NCI-H1417 (cell line): Measurements from ENCODE around the gene YEATS4.

Experiments used
- DNase-seq, 3 experiments: peaks; one replicate each; lab custom pipeline; 2025; lab: John Stamatoyannopoulos, UW

The YEATS4 gene

DNA sequence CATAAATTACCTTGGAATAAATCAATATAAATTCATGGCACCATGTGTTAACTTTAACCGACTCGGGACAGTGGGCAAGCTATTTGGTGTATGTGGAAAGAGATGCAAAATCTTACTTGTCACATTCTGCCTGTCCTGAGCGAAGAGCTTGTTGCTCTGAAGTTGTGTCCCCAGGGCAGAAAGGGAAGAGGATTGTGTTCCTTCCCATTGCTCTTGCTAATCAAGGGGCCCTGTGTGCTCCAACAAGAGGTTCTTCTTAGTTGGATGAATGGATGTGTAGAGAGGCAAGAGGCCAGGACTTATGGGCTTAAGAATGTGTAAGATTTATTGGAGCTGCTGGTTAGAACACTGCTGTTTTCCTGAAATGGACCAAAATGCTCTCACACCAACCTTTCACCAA lies 74.1 kb downstream of the YEATS4 start:
- no peak for DNase-seq

GRCh38 chr12:69435644-69436043 lies 76.1 kb downstream of the YEATS4 start:
- DNase-seq = peak in 1 of 3 experiments; percentile 42

DNA sequence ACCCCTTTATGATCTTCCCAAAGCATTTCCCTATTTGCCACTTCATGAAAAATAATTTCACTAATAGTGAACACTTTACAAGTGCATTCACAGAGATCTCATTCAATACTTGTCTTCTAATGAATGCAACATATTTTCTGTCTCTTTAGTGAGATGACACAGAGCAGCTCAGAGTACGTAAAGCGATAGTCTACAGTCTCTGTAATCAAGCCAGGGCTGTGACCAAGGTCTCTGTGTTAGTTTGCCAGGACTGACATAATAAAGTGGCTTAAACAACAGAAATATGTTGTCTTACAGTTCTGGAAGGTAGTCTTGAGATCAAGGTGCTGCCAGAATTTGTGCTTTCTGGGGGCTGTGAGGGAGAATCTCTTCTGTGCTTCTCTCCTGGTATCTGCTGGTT lies 77.5 kb downstream of the YEATS4 start:
- no peak for DNase-seq

DNA sequence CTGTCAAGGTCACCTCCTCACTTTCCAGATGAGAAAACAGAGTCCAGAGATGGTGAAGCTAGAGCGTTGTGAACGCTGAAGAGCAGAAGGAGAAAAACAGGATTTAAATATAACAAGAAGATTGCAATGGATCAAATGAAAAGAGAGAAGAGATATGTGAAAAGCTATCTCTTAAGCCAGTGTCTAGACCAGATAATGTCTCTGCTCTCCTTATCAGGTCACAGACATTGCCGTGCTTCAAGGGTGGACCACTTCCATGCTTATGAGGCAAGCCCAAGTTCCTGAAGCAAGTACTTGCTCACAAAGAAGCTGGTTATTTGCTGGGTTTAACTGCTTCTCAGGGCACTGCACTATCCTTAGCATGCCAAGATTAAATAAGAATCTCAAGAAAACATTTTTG lies 79.0 kb downstream of the YEATS4 start:
- no peak for DNase-seq

DNA sequence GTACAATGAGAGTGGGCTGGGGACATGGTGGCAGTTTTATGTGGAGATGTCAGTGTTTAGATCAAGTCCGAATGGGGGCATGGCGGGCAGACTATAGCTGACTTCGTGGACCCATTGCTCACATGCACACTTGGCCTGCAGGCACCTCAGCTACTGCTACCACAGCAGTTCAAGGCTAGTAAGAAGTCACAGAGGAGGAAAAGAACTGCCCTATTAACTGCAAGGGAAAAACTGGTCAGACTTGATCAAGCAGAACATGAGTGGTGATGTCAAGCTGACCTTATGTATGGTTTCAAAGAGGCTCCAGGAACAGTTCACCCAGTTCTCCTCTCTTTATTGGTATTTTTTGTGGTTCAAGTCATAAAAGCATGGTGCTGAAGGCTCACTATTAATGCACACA lies 80.5 kb downstream of the YEATS4 start:
- no peak for DNase-seq
